ENCODE measurements around the gene EYS.
A peak's percentile ranks its signal among the peaks of the same experiment; 100 is the strongest.
"Not testable (repeated sequence)": the region's sequence is repeated elsewhere in the genome, so short reads cannot be mapped to it uniquely, and the experiment has no call there.

The EYS gene

DNA sequence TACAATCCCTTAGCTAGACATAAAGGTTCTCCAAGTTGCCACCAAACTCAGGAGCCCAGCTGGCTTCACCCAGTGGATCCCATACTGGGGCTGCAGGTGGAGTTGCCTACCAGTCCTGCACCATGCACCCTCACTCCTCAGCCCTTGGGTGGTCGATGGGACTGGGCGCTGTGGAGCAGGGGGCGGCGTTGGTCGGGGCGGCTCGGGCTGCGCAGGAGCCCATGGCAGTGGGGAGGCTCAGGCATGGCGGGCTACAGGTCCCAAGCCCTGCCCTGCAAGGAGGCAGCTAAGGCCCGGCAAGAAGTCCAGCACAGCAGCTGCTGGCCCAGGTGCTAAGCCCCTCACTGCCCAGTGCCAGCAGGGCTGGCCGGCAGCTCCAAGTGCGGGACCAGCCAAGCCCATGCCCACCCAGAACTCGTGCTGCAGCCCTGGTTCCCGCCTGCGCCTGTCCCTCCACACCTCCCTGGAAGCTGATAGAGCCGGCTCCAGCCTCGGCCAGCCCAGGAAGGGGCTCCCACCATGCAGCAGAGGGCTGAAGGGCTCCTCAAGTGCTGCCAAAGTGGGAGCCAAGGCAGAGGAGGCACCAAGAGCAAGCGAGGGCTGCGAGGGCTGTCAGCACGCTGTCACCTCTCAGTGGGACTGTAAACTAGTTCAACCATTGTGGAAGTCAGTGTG lies 1159.3 kb downstream of the EYS start:
- DNase-seq, result no peak

DNA sequence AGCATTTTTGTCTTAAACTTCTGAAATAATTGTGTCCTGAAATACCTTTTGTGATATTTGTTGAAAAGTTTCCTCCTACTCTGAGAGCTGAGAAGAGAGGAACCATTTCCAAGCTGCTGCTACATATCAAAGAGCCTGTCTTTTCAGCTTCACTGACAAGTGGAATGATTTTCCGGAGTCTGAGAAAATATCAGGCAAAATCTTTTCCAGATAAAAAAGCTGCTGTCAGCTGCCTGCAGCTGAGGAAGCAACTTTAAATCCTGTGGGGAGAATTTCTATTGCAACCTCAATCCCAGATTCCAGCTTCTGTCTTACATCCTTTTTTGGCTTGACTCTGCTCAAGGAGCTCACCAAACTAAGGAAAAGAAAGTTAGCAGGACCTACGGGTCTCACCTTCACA lies 1167.1 kb downstream of the EYS start:
- DNase-seq, result no peak

DNA sequence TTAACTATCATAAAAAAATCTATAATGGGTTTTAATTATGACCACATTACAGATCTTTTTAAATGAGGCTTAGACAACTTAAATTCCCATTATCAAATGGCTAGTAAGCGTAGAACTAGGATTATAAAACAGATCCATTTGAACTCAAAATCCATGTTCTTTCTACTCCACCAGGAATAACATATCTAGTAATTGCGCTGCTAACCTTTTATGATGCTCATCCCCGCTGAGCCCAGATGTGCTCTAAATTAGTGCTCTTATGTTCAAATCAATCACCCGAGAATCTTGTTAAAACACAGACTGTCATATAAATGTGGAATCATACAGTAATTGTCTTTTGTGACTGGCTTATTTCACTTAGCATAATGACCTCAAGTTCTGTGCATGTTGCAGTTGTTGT lies 1168.3 kb downstream of the EYS start:
- no peak for DNase-seq

DNA sequence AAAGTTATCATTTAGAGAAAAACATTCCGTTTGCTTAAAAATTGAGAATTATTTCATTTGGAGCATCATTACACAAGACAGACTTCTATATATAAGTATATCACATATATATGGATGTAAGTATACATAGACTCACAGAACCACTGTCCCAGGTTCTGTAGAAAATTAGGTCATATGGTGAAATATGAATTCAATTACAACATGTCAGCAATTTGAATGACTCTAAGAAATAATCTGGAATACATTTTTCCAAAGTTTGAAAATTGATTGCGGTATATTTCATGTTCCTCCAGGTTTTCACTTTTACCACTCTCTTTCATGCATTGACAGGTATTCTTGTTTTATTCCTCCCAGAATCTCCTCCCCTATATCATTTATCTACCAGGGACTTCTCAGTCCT lies 1179.1 kb downstream of the EYS start:
- no peak for DNase-seq

GRCh38 chr6:64522859-64523258 lies 1184.2 kb downstream of the EYS start:
- DNase-seq, result no peak

- DNase-seq, result peak; percentile 90
Observed at GRCh38 chr6:64520050-64520449, 1187.0 kb downstream of the EYS start.

GRCh38 chr6:64516393-64516792 lies 1190.6 kb downstream of the EYS start:
- DNase-seq, result no peak

GRCh38 chr6:64507661-64508060 lies 1199.4 kb downstream of the EYS start:
- no peak for DNase-seq

DNA sequence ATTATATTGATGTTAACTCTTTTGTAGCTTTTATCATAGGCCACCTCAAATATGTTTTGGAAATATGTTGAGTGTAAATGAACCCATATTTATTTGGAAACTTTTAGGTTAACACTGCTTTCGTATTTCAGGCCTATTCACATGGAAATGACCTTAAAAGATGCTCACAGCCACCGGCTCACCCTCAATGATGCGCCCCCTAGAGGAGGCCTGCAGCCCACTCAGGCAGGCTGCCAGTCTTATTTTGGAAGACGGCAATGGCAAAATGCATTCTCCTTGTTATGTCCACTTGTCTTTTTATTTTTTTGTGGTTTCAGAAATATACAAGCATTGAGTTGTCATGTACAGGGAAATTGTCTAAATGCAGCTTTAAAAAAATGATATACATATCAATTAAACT lies 1201.7 kb downstream of the EYS start:
- DNase-seq, result no peak

DNA sequence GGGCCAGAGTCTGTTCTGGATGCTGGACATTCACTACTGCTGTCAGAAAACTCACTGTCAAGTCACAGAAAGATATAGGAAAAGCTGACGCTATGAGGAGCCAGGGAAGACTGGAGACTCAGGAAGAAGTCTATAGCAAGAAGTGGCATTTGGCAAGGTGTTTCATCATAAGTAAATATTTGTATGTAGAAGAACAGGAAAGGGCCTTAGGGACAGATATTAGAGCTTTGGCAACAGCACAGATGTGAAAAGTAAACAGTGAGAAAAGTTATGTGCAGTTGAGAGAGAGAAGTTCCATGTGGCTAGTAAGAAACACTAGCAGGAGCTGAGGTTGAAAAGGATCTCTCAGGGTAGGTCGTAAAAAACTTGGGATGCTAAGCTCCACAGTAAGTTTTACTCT lies 1202.5 kb downstream of the EYS start:
- DNase-seq, result no peak

GRCh38 chr6:64502801-64503200 lies 1204.2 kb downstream of the EYS start:
- no peak for DNase-seq

GRCh38 chr6:64497634-64498033 lies 1209.4 kb downstream of the EYS start:
- DNase-seq, result no peak

DNA sequence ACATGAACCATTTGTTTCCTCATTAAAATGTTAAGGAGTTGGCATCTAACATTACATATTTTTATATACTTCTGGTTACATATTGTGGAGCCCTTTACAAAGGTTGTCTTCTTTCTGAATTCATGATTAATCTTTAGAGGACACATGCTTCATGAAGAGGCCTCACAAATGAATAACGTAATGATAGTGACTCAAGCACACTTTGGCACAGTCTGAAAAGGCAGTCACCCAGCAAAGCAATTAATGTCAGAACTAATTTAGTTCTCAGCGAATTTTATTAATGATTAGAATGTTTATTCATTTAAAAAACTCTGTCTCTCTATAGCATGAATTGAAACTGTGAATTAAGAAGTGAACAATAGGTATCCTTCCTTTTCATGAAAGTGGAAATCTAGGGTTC lies 1217.3 kb downstream of the EYS start:
- no peak for DNase-seq

- DNase-seq, result no peak
Observed at GRCh38 chr6:64486578-64487351, 1220.3 kb downstream of the EYS start.

DNA sequence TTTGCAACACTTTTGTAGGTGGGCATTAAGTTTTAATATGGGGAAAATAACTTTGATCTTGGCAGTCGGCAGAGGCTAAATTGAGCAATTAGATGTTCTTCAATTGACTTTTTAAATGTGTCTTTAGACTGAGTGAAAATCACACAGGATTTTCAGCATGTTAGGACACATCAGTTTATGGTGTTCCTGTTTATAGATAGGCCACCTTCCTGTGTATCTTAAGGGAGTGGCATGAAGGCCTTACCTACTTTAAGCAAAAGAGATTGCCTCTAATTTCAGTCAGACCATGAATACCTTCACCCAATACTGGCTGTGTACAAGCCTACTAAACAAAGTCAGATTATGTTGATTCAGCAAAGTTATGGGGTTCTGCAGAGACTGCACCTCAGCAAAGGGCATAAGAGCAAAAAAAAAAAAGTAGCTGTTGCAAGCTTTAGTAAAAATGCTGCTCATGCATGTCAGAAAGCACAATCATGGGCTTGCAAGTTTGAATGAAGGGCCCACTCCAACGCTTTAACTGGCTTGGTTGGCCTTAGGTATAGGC lies 1223.0 kb downstream of the EYS start:
- DNase-seq, result no peak

DNA sequence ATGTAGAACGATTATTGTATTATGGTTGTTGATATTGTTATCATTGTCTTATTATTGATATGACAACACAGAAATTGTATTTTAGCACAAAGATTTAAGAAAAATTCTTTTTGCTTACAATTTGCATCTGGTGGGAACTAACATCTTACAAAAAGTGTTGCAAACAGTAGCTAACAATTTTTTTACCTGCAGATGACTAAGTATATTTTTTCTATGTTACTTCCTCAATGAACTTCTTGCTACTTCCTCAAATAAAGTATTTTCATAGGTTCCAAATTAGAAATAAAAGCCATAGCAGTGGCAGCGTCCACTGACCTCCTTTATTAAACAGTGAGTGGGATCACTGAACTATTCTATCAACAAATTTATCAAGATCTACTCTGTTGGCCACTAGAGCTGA lies 1224.4 kb downstream of the EYS start:
- no peak for DNase-seq

DNA sequence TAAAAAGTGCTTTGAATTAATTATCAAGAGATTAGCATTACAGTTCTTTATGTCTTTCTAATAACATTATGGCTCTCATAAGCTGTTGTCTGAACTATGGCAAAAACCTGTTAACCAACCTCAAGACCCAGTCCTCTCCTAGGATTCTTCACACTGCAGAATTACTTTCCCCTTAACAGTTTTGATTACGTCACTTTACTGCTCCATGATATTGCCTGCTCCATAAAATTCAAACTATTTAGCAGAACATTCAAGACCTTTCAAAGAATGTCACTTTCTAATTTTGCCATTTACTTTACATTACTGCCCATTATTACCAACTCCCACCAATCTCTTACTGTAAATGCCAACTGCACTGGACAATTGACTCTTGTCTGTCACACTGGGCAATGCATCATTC lies 1227.9 kb downstream of the EYS start:
- DNase-seq, result no peak

DNA sequence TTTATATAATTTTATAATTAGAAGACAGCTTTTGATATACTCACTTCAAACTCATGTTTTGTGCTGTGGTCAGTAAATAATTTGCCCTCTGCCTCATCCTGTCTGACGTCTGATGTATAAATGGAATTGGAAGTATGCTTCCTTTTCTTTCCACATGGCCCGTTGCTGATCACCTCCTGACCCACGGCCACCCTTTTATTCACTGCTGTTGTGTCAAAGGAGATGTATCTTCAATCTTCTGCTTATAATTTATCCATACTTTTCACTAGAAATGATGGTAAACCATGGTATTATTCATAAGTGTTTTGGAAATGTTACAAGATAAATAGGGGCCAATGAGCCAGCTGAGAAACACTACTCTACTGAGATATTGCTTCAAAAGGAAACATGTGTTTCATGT lies 1229.6 kb downstream of the EYS start:
- DNase-seq, result no peak

- no peak for DNase-seq
Observed at GRCh38 chr6:64476935-64477334, 1230.1 kb downstream of the EYS start.

- DNase-seq, result peak; percentile 0
Observed at GRCh38 chr6:64469405-64469804, 1237.6 kb downstream of the EYS start.

DNA sequence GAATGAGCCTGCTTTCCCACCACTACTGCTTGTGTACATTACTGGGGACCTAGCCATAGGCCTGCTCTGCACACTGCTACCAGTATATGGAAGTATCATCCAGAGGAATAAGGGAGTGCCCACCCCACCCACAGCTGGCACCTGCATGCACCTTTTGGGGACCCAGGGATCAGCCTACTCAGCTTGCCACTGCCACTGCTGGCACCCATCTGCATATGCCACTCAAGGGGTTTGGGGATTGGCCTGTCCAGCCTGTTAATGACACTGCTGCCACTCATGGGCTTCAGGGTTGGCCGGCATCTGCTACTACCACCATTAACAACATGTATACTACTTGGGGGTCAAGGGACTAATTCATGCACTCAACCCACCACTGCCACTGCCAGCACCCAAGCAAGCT lies 1239.4 kb downstream of the EYS start:
- DNase-seq, result no peak

DNA sequence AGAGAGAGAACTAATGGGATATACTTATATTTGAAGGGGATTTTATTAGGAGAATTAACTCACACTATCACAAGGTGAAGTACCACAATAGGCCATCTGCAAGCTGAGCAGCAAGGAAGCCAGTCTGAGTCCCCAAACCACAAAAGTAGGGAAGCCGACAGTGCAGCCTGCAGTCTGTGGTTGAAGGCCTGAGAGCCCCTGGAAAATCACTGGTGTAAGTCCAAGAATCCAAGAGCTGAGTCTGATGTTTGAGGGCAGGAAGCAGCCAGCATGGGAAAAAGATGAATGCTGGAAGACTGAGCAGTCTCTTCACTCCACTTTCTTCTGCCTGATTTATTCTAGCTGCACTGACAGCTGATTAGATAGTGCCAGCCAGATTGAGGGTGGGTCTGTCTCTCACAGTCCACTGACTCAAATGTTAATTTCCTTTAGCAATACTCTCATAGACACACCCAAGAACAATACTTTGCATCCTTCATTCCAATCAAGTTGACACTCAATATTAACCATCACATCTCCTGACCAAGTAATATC lies 1247.5 kb downstream of the EYS start:
- DNase-seq, result no peak

- DNase-seq, result not testable (repeated sequence)
Observed at GRCh38 chr6:64448101-64448500, 1258.9 kb downstream of the EYS start.

DNA sequence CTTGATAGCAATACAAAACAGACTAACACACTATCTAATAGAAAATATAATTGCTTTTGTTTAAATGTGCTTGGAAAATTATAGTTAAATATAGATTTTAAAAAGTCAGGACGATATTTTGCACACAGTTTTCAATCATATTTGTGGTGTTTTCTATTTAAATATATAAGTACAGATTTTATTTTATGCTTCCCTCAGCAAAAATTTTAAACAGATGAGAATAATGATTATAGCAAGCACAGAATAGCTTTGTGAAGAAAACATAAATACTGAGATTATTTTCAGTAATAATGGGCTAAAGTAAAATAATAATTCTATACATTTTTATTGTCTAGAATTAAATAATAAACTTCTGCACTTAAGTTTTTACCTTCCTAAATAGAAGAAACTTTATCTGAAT lies 1262.0 kb downstream of the EYS start:
- no peak for DNase-seq

Data from fibroblast of skin of scalp (primary cell).